HepG2 (cell line): ENCODE data around the gene ABCB4. TPM values are rescaled to one million over a fixed set of nuclear protein-coding genes. Genes with fewer than 3 reads are reported as not detected.
A peak's percentile ranks its signal among the peaks of the same experiment; 100 is the strongest.
"Not testable (repeated sequence)": the region's sequence is repeated elsewhere in the genome, so short reads cannot be mapped to it uniquely, and the experiment has no call there.

Experiments used
- AHDC1 ChIP-seq: sonication (generic); formaldehyde crosslinking; IDR thresholded peaks from 2 replicates; pipeline ENCODE4 v1.5.1; 2020; ENCODE audit warnings: mild to moderate bottlenecking, missing genetic modification reagents, borderline replicate concordance
- GABPA ChIP-seq, 2 experiments: IDR thresholded peaks; 2 replicates each; pipeline ENCODE4 v1.6.1; 2011 to 2016; ENCODE audit warnings: low read depth in 2 of 2, low read length in 1 of 2, missing biosample characterization in 1 of 2, missing genetic modification characterization in 1 of 2
- HINFP ChIP-seq: sonication (generic); formaldehyde crosslinking; IDR thresholded peaks from 2 replicates; pipeline ENCODE4 v1.4.0; 2020; ENCODE audit warnings: low read depth, mild to moderate bottlenecking, missing genetic modification reagents
- HOXD1 ChIP-seq: sonication (generic); formaldehyde crosslinking; IDR thresholded peaks from 2 replicates; pipeline ENCODE4 v1.5.0; 2020; ENCODE audit warnings: missing genetic modification reagents
- KDM5A ChIP-seq: fragments of 200-600 bp; sonication (generic); IDR thresholded peaks from 2 replicates; pipeline ENCODE4 v1.7.0; 2018; ENCODE audit warnings: antibody characterized with exemption, mild to moderate bottlenecking, low read length, borderline replicate concordance
- LBX2 ChIP-seq: sonication (generic); formaldehyde crosslinking; IDR thresholded peaks from 2 replicates; pipeline ENCODE4 v1.5.0; 2020; ENCODE audit warnings: missing genetic modification reagents, mild to moderate bottlenecking, borderline replicate concordance
- LCORL ChIP-seq, 2 experiments: fragments of 450-650 bp in 1 of 2; sonication (generic) in 1 of 2; formaldehyde crosslinking in 1 of 2; IDR thresholded peaks; 2 replicates each; pipeline versions ENCODE4 v1.5.0 to v1.6.1; 2017 to 2020; ENCODE audit warnings: antibody characterized with exemption in 1 of 2, missing genetic modification reagents in 1 of 2
- MYC ChIP-seq: sonication (generic); formaldehyde crosslinking; IDR thresholded peaks from 2 replicates; pipeline ENCODE4 v1.9.0; 2021; ENCODE audit warnings: missing genetic modification reagents, borderline replicate concordance
- NFATC3 ChIP-seq: sonication (generic); formaldehyde crosslinking; IDR thresholded peaks from 2 replicates; pipeline ENCODE4 v1.5.1; 2020; ENCODE audit warnings: mild to moderate bottlenecking, missing genetic modification reagents
- RBM39 ChIP-seq: fragments of 200-400 bp; formaldehyde crosslinking; IDR thresholded peaks from one replicate; pipeline ENCODE4 v1.6.1; 2018; ENCODE audit warnings: antibody characterized with exemption, mild to moderate bottlenecking, low read depth, low read length; ENCODE audit not compliant: poor library complexity, severe bottlenecking
- TCF12 ChIP-seq, 2 experiments: fragments of 450-650 bp in 1 of 2; sonication (generic) in 1 of 2; formaldehyde crosslinking in 1 of 2; IDR thresholded peaks; 2 replicates each; pipeline versions ENCODE4 v1.6.1 to v1.8.0; 2017 to 2022; ENCODE audit warnings: antibody characterized with exemption in 1 of 2, mild to moderate bottlenecking in 1 of 2, missing genetic modification reagents in 1 of 2, moderate library complexity in 1 of 2
- ZNF142 ChIP-seq: sonication (generic); formaldehyde crosslinking; IDR thresholded peaks from 2 replicates; pipeline ENCODE4 v1.4.0; 2020; ENCODE audit warnings: missing genetic modification reagents
- polyA plus RNA-seq, 8 experiments: library from polyadenylated mRNA; depleted of rRNA in 3 of 8; stranded (reverse) in 7 of 8; unstranded in 1 of 8; fragments of >200 nt; fragmentation: Illumina TruSeq in 4 of 8; extraction: Trizol in 4 of 8; gene quantifications; 2 replicates each; pipeline versions ENCODE4 v1.2.1 to v1.2.3, GENCODE V29; 2011 to 2016; ENCODE audit warnings: low read depth in 4 of 8, missing spikeins in 1 of 8, mixed read lengths in 1 of 8; ENCODE audit not compliant: insufficient read depth in 1 of 8
- total RNA-seq, 5 experiments: library from RNA; depleted of rRNA; stranded (reverse); fragments of >200 nt; fragmentation: Illumina TruSeq; extraction: Trizol; gene quantifications; 2 replicates each; pipeline ENCODE4 v1.2.3, GENCODE V29; 2016; ENCODE audit warnings: low read depth in 1 of 5

The ABCB4 gene
- total and polyA plus RNA-seq, 2 of the 13 experiments (the other 11 are each of a cell fraction or from before 2014, with no cell fraction given) = 18.0 to 32.4 TPM

- peak; percentile 64 for TF ChIP-seq RBM39
- peak; percentile 49; the same call in 1 of the 2 replicates for TF ChIP-seq KDM5A
- TF ChIP-seq HOXD1 (CRISPR knock-in tag) = peak; percentile 40; the same call in 1 of the 2 replicates
- peak; percentile 94 for TF ChIP-seq NFATC3 (CRISPR knock-in tag)
- TF ChIP-seq LBX2 = 0 out of 2 replicates have a peak, but pooled peaks have one; percentile 62
- not testable (repeated sequence) for TF ChIP-seq GABPA (IDR thresholded peaks at IDR 0.05; ENCODE audit: low read depth, low read length); TCF12 (IDR thresholded peaks at IDR 0.05); LCORL (IDR thresholded peaks at IDR 0.05)
- TF ChIP-seq GABPA (CRISPR knock-in tag; IDR thresholded peaks at IDR 0.05; ENCODE audit: low read depth) = peak; percentile 53; the same call in 1 of the 2 replicates
- TF ChIP-seq TCF12 (CRISPR knock-in tag; IDR thresholded peaks at IDR 0.05) = peak; percentile 93
- TF ChIP-seq AHDC1 (CRISPR knock-in tag) = peak; percentile 92
- TF ChIP-seq ZNF142 (CRISPR knock-in tag) = peak; percentile 36; the same call in 1 of the 2 replicates
- TF ChIP-seq MYC (CRISPR knock-in tag) = peak; percentile 71; the same call in 1 of the 2 replicates
- 0 out of 2 replicates have a peak, but pooled peaks have one; percentile 58 for TF ChIP-seq HINFP (CRISPR knock-in tag)
- TF ChIP-seq LCORL (CRISPR knock-in tag; IDR thresholded peaks at IDR 0.05) = peak; percentile 54; the same call in 1 of the 2 replicates
Observed at GRCh38 chr7:87464830-87465533, 10.5 kb downstream of the ABCB4 start (continued).
